Activated CD4-positive, CD25-positive, alpha-beta regulatory T cell (primary cell): ENCODE data around the gene GREB1.

Experiments
- DNase-seq, 4 experiments: peaks; one replicate each; lab custom pipeline; 2025; lab: John Stamatoyannopoulos, UW

The GREB1 gene, protein sequence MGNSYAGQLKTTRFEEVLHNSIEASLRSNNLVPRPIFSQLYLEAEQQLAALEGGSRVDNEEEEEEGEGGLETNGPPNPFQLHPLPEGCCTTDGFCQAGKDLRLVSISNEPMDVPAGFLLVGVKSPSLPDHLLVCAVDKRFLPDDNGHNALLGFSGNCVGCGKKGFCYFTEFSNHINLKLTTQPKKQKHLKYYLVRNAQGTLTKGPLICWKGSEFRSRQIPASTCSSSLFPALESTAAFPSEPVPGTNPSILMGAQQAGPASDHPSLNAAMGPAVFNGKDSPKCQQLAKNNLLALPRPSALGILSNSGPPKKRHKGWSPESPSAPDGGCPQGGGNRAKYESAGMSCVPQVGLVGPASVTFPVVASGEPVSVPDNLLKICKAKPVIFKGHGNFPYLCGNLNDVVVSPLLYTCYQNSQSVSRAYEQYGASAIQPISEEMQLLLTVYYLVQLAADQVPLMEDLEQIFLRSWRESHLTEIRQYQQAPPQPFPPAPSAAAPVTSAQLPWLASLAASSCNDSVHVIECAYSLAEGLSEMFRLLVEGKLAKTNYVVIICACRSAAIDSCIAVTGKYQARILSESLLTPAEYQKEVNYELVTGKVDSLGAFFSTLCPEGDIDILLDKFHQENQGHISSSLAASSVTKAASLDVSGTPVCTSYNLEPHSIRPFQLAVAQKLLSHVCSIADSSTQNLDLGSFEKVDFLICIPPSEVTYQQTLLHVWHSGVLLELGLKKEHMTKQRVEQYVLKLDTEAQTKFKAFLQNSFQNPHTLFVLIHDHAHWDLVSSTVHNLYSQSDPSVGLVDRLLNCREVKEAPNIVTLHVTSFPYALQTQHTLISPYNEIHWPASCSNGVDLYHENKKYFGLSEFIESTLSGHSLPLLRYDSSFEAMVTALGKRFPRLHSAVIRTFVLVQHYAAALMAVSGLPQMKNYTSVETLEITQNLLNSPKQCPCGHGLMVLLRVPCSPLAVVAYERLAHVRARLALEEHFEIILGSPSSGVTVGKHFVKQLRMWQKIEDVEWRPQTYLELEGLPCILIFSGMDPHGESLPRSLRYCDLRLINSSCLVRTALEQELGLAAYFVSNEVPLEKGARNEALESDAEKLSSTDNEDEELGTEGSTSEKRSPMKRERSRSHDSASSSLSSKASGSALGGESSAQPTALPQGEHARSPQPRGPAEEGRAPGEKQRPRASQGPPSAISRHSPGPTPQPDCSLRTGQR (N-terminal part only)

DNA sequence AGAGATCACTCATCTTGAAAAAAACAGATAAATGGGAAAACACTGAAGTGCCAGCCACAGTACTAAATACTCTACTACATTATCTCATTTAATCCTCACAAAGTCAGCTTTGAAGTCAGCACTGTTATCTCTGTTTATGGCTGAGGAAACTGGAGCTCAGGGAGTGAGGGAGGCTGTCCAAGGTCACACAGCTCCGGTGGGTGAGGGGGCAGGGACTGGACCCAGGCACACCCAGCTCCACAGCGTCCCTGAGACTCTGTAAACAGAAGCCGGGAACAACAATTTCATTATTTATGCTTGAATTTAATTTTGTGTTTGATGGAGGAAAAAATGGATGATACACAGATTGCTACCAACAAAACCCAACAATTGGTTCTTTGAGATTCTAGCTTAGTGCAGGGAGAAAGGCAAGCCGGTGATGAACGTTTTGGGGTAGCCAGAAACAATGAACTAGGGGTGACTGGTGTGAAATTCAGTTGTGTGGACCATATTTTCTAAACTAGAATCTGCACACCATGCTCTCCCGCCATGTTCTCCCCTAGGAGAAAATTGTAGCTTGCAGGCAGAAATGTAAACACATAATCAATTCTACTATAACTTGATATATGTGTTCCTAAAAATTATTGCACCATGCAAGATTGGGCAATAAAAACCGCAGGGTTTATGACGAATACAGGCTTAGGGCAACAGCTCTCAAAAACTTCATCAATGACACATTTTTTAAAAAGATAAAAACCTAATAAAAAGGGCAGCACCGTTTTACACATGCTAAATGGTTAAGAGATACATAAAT lies at the start of gene GREB1:
GREB1 (plus strand) TSS at position 768 of the 793 bp plus-strand sequence. CDS start 22,570 bp downstream, outside the sequence.
- no peak for DNase-seq

DNA sequence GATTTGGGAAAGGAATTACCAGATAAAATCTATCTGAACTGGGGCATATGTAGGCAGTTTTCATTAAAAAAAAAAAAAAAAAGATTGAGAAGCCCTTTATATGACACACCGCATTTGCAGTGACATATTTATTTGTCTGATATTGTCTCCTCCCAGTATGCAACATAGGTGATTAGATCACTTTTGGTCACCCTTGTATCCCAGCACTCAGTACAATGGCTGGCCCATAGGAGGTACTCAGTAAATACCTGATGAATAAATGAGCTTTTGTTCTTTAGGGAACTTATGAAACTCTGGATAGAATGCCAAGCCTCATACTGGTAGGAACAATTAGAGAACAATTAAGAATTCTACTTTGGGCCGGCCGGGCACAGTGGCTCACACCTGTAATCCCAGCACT lies 45.0 kb upstream of the GREB1 start:
- DNase-seq: no peak

DNA sequence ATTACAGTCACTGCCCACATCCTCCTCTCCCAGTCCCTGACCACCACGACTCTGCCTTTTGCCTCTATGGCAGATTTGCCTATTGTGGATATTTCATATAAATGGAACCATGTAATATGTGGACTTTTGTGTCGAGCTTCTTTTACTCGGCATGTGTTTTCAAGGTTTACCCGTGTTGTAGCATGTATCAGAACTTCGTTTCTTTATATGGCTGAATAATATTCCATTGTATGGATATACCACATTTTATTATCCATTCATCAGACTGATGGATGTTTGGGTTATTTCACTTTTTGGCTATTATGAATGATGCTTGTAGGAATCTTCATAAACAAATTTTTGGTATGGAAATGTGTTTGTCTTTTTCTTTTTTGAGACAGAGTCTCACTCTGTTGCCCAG lies 43.7 kb upstream of the GREB1 start:
- no peak for DNase-seq

DNA sequence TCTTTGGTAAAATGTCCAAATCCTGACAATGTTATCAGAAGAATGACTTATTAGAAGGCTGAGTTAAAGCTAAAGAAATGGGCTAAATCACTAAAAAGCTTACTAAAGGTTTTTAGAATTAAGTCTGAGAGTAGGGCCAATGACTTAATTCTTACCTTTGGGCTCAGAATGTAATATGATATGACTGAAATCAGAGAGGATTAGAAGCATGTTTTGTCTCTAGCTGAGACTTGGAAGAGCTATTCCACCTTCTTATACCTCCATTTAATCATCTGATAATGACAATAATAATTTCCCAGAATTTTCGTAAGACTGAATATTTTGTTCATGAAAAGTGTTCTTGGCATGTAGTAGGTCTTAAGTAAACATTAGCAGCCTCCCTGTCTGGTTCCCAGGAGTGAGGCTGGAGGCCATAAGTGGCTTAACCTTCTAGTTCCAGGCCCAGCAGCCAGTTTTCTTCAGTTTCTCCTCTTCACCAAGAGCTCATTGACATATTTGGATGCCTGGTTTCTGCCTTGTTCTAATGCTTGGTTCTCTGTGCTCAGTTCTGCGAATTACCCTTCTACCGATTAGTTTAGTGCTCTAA lies 42.4 kb upstream of the GREB1 start:
- DNase-seq: no peak

DNA sequence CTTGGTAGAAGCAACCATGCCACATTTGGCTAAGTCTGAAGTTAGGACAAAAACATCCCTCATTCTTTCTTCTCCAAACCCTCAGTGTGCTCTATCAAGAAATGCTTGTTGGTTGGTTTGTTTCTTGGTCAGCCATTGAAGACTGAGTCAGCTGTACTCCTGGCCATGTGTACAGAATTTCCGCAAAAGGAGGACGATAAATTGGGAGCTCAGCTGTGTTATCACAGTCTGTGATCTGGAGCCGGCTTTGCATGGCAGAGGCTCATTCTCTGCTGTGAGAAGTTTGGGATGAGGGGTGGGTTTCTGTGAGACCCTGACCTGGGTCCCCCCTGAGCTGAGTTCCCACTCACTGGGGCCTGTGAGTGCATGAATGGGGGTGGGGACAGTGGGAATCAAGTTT lies 41.6 kb upstream of the GREB1 start:
- DNase-seq: no peak

DNA sequence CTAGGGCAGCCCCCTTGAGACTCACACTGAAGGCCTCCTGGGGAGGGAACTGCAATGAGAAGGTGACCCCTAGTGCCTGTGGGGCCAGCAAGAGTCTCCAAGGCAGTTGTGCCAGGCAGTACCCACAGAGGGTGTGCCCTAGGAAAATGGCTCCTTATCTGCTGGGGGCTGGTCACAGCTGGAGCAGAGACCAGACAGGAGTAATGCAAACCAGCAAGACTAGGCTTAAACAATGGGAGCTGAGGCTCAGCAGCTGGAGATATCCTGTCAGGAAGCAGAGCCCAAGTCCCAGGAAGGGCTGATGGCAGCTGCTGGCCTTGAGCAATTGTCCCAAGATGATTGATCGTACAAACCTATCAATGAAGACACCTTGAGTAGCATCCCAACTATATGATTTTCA lies 41.1 kb upstream of the GREB1 start:
- no peak for DNase-seq

DNA sequence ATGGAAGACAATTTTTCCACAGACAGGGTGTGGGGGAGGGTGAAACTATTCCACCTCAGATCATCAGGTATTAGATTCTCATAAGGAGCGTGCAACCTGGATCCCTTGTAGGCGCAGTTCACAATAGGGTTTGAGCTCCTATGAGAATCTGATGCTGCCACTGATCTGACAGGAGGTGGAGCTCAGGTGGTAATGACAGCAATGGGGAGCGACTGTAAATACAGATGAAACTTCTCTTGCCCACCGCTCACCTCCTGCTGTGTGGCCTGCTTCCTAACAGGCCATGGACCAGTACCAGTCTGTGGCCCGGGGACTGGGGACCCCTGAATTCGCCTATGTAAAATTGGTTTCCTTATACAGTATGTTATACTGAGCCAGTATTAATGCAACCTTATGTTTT lies 40.6 kb upstream of the GREB1 start:
- no peak for DNase-seq

DNA sequence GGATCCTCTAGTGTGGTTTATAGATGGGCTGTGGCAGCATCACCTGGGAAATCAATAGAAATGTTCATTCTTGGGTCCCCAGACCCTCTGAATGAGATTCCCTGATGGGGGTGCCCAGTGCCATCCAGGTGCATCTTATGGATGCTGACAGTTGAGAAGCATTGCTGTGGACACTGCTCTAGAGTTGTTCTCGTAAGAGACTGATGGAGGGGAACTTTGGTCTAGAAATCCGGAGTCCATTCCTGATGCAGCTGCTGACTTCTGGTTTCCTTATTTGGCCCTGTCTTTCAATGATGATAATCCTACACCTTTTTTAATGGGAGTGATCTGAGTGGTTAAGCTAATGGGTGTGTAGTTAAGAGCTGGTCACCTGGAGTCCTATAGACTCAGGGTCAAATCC lies 39.5 kb upstream of the GREB1 start:
- DNase-seq: no peak

DNA sequence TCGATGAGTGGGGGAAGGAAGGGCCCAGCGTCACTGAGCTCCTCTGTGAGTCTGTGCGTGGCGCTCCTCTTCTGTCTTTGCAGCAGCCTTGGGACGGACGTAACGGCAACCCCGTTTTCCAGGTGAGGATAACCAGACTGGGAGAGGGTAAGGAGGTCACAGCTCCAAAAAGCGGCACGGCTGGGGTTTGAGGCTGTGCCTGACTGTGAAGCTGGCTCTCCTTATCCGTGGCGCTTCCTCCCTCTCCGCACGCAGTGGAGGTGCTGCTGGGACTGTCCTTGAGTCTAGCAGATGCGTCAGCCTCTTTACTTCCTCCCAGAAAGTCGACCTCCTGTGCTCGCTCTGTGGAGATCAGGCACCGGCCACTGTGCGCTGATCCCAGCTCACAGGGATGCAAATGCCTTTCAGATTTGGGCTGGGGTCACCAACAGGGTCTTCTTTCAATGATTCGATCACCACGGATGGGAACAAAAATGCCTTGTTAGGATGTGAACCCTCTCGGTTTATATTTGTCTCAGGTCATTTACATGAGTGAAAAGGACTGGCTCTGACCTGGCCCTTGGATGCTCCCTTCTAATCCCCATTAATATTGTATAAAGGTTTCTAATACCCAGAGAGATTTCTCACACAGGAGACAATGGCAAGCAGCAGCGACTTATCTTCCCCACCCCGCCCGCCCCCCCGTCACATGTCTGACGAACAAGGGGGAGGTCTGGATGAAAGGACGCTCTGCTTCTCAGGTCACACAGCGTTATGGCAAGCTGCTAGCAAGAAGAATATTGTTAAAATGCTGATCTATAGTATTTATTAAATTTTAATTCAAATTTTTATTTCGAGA lies 37.8 kb upstream of the GREB1 start:
- DNase-seq: no peak

DNA sequence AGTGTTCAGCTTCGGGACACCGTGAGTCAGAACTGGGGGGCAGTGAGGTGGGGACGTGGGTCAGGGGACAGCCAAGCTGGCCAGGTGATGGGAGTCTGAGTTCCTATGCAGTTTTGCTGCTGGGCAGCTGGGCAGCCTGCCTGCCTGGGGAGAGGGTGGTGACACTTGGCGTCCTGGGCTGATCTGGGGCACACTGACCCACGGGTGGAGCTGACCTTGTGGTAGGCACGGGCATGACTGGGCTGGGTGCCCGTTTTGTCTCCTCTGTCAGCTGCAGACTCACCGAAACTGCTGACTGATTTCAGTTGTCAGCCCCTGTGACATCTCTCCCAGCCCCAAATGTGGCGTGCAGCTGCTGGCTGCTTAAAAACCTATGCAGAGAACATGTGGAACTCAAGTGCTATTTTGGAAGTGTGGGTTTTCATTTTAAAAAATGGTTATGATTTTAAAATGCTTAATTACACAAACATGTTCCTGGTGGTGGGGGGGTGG lies 35.3 kb upstream of the GREB1 start:
- DNase-seq: no peak

DNA sequence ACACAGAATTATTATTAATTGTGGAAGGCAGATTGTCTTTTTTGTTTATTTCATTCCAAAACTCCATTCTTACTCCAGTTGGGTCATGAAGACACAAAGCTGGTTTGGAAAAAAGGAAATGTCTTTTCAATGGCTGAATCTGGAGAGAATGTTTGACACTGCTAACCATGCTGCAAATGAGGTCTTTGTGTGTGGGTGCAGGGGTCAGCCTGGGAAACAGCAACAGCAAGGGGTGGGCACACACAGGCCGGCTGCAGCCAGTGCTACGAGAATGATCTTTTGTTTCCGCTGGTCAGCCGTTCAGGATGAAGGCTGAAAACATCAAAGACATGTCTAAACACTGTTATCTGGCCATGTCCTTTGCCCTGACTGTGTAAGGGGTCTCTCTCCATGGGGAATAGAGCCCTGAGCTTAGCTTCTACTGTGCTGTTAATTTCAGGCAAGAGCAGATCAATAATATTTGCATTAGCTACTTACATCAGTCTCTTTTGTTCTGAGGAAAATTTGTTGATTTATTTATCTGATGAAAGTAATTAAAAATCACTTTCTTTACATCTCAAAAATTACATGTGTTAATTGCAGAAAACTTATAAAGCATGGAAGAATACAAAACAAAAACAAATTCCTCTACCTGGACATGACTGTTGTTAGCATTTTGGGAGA lies 34.6 kb upstream of the GREB1 start:
- DNase-seq: no peak

DNA sequence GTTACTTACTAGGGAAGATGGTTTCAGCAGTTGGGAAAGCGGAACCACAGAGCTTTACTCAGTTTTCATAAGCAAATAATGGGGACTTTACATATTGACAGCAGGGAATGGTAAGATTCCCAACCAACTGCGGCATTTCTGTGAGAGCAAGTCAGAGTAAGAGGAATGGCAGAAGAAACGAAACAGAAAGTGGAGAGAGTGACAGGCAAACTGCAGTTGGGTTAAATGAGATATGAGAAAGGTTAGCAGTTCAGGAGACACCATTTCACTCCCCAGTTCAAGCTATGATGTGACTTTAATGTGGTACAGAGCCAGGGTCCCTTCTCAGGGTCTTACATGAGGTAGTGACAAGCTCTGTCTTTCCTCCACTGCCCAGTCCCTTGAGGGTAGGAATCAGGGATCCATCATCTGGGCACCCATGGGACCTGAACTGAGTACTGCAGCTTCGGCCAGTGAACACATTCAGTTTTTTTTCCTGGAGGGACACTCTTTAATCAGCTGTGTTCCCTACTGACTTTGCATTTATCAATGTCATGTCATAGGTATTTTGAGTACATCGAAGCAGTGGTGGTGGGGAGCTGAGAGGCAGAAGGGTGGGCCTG lies 33.0 kb upstream of the GREB1 start:
- no peak for DNase-seq

DNA sequence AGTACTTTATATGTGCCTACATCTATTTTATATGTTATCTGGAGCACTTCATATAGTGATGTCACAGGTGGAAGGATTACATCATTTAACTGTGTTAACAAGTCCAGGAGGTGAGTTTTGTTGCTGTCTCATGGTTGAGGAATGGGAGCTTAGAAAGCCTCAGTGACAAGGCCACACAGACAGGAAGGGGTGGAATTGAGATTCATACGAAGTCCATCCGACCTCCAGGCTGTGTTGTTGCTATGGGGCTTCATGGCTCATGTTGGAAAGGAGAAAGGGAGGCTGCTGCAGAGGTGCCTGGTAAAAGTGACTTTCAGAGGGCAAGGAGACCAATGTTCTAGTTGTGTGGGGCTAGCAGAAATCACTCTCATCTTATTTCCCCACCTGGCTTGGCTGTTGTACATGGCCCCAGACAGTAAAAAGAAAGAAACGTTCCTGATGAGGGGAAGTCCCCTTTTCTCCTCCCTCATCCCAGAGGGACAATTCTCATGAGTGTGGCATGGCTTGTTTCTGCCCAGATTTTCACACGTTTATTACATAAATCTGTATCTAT lies 31.0 kb upstream of the GREB1 start:
- no peak for DNase-seq

DNA sequence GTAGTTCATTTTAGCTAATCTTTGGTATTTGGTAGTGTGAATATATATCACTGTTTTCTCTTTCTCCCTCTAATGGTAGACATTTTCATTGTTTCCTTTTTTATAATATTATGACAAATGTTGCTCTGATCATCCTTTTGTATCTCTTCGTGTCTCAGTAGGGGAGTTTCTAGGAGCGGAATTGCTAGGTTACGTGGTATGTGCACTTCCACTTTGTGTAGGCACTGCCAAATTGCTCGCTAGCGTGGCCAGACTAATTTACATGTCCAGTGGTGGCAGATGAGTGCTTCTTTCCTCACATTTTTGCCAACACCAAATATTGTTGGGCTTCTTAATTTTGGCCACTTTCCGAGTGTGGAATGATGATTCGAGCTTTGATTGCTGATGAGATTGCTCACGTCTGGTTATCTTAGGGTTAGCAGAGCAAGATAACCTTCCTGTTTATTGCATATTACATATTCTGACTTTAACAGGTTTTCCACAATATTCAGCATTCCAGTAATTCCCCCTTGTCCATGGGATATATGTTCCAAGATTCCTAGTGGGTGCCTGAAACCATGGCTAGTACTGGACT lies 30.4 kb upstream of the GREB1 start:
- no peak for DNase-seq

DNA sequence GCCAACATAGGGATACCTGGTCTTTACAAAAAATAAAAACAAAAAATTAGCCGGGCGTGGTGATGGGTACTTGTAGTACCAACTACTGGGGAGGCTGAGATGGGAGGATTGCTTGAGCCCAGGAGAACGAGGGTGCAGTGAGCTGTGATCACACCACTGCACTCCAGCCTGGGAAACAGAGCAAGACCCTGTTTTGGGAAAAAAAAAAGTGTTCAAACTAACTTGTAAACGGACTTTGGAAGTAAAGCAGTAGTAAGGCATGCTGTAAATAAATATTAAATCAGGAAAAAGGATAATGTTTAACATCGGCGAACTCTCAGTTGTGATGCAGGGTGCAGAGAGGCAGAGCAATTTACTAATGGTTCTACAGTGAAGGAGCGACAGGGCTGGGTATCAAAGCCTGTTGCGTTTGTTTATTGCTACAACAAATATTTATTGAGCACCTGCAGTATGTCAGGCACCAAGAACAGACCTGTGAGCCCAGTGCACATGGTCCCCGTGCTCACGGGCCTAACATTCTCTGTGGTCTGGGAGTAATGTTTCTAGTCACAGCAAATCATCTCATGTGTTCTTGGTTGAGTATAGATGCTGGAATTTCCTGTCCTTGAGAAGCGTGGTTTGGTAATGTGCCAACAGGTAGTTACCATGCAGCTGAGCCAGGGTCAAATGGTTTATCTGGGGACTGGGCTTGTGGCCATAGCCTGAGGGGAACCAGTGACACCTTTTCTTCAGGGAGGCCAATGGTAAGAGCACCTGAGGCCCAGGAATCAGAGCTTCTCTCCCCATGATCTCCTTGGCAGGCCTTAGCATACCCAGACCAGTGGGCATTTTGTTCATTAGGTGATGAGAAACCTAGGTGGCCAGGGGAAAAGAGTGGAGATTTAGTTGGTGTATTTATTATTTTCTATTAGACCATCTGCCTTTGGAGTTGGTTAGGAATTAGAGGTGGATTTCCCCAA lies 27.9 kb upstream of the GREB1 start:
- DNase-seq: no peak

DNA sequence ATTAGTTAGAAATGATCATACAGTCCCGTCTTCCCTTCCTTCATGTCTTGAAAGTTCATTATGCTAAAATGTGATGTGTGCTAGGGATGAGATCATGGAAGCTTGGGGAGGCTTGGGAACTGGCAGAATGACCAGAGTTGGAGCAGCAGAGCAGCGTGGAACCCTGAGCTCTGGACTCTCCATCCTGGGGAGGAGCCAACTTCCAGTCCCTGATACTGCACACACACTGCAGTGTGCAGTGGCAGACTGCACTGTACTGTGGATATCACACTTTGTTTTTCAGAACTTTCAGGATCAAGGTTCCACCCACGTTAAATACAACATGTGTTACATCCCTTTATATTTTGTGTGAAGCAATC lies 27.3 kb upstream of the GREB1 start:
- no peak for DNase-seq

DNA sequence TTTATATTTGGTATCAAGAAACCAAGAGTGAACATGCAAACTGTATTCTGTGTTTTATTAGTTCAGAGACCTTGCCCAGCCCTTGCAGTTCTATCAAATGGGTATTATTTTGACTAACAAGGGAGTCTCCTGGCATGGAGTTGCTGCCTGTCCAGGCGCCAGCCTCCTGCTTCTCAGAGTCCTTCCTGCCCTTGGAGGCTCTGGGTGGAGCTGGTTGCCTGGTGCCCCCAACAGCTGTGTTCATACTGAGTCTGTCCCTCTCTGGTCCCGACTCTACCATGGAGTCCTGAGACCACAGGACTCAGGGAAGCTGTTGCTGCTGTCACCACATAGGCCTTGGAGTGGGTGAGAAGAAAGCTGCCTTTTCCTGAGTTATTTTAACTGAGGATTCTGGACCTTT lies 26.3 kb upstream of the GREB1 start:
- no peak for DNase-seq
